Endothelial cell of hepatic sinusoid (primary cell): ENCODE results near the gene LPP.

Experiments
- in situ Hi-C: cut with HindIII; loops from 2 replicates; pipeline ENCODE4 v1.10.0; 2017; ENCODE audit warnings: low sequenced_read_pairs

The LPP gene

DNA sequence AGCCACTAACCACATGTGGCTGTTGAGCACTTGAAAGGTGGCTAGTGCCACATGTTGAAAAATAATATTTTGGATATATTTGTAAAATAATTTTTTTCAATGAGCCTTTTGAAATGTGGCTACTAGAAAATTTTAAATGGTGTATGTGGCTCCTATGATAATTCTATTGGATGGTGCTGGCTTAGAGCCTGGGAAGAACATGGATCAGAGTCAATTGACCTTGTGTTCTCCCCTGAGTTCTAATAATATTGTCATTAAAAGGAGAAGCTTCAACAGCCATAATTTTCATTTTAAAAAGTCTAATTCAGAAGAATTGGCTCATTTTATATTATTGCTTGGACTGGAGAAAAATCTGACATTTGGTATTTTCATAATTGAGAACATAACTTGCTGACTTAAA lies 167.3 kb downstream of the LPP start:
- in situ Hi-C loops = loop anchor here (10.0 kb wide), 1 partner anchor 576 kb away; the partner anchor contains the start of gene BCL6

- in situ Hi-C loops = loop anchor here (10.0 kb wide), 1 partner anchor 578 kb away; the partner anchor contains the start of gene BCL6
Measured at GRCh38 chr3:188322135-188322887, 168.4 kb downstream of the LPP start.

DNA sequence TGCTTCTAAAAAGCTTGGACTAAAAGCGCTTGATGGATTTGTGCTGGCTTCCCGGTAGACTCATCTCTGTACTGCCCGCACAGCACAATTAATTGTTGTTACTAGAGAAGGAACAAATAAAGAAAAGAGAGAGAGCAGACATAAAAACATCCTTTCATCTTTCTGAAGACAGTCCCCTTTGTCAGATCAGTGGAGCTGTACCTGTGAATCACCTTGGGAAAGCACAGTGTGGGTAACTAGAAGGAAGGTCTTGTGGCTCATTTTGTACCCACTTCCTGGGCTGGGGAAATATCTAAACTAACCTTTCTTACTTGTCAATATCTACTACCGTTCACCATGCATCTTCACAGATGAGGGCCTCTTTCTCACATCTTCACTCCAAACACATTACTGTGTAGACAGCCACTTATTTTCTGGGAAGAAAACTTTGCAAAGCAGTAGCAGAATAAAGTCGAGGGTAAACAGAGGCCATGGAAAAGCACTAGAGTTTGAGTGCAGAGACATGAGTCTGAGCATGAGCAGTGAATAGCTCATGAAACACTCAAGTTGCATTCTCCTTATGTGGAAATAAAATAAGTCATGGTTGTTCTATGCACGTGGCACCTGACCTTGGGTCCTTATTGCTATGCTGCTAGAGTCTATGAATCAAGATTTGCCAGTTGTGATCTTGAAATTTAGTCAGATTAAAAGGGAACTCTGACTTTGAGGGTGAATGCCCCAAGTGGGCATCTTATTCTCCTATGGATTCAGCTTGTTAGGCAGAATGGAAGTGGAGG lies 169.3 kb downstream of the LPP start:
- in situ Hi-C loops = loop anchor here (10.0 kb wide), 1 partner anchor 578 kb away; the partner anchor contains the start of gene BCL6

DNA sequence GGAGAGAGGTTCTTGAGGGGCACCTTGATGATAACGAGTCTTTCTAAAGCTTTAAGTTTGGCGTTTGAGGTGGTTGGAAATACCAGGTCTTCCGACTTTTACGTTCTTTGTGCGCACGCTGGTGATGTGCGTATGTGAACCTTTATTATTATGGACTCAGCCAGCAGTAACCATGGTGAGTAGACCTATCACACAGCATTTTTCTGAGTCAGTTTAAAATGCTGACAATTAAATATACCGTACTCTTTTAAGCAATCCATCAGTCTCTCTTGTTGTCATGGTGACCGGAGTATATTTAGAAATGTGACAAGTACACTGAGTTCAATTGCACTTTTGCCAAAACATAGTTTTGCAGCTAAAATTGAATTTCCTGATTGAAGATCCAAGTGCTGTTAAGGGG lies 172.2 kb downstream of the LPP start:
- in situ Hi-C loops = loop anchor here (10.0 kb wide), 1 partner anchor 581 kb away; the partner anchor contains the start of gene BCL6

GRCh38 chr3:188326968-188327367 lies 173.0 kb downstream of the LPP start:
- in situ Hi-C loops = loop anchor here (10.0 kb wide), 1 partner anchor 582 kb away; the partner anchor contains the start of gene BCL6

- in situ Hi-C loops = loop anchor here (10.0 kb wide), 1 partner anchor 583 kb away; the partner anchor contains the start of gene BCL6
Measured at GRCh38 chr3:188327433-188327832, 173.5 kb downstream of the LPP start.

DNA sequence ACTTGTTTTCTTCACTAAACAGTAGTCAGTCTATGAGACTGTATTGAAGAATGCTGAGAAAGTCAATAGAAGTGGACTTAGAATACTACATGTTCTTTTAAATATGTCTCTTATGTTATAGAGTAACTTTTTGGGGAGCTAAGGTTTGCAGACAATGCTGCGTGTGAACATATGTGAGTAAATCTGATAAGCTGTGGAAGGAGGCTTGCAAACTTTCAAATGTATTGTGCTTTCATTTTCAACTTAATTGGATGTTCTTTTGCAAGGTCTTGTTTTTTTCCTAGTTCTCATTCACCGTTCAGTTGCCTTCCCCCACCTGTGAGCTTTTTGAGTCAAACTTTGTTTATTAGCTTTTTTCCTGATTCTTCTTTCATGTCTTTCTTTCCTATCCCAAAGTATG lies 176.2 kb downstream of the LPP start:
- in situ Hi-C loops = no loop called here

- in situ Hi-C loops = no loop called here
Measured at GRCh38 chr3:188331166-188331565, 177.2 kb downstream of the LPP start.

GRCh38 chr3:188332085-188332484 lies 178.1 kb downstream of the LPP start:
- in situ Hi-C loops = no loop called here

- in situ Hi-C loops = no loop called here
Measured at GRCh38 chr3:188335656-188336055, 181.7 kb downstream of the LPP start.

GRCh38 chr3:188336178-188336577 lies 182.2 kb downstream of the LPP start:
- in situ Hi-C loops = no loop called here

- in situ Hi-C loops = no loop called here
Measured at GRCh38 chr3:188337232-188337631, 183.3 kb downstream of the LPP start.

GRCh38 chr3:188338086-188338485 lies 184.1 kb downstream of the LPP start:
- in situ Hi-C loops = no loop called here

DNA sequence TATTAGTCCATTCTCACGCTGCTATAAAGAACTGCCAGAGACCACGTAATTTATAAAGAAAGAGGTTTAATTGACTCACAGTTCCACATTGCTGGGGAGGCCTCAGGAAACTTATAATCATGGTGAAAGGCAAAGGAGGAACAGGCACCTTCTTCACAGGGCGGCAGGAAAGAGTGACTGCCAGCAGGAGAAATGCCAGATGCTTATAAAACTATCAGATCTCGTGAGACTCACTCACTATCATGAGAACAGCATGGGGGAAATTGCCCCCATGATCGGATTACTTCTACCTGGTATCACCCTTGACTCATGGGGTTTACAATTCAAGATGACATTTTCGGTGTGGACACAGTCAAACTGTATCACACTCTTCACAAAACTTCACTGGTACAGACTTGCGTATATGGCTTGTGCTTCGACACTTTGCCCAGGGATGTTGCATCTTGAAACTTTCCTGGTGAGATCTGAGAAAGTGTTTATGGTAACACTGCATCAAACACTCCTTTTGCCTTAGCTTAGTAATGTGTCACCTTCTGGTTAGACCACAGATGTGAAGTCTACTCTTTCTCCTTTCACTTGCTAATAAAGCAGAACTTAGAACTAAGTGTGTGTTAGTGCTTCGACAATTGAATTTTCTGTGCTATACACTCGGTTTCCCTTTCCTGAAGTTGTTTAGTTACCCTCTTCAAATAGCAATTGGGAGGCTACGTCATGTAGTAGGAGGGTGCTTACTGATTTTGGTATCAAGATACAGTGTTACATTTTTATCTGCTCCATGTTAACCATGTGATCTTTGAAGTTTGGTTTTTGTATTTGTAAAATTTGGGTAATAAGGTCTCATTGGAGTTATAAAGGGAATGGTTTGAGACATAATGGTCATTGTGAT lies 185.7 kb downstream of the LPP start:
- in situ Hi-C loops = no loop called here

DNA sequence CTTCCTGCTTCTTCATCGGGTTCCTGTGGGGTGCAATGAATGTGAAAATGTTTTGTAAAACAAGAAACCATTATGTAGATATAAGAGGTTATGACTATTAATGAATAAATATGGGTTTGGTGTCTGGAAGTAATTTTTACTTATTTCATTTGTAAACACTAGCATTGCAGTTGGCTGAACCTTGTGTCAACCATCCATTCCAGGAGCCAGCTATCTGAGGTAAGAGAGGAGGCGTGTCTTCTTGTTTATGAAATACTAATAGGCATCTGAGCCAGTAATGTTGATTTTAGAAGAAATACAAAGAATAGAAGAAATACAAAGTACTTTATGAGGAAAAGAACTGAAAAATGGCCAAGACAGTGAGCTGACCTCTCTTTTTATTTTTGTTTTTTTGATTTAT lies 187.5 kb downstream of the LPP start:
- in situ Hi-C loops = no loop called here

- in situ Hi-C loops = no loop called here
Measured at GRCh38 chr3:188342991-188343732, 189.2 kb downstream of the LPP start.

GRCh38 chr3:188343894-188344293 lies 189.9 kb downstream of the LPP start:
- in situ Hi-C loops = no loop called here

DNA sequence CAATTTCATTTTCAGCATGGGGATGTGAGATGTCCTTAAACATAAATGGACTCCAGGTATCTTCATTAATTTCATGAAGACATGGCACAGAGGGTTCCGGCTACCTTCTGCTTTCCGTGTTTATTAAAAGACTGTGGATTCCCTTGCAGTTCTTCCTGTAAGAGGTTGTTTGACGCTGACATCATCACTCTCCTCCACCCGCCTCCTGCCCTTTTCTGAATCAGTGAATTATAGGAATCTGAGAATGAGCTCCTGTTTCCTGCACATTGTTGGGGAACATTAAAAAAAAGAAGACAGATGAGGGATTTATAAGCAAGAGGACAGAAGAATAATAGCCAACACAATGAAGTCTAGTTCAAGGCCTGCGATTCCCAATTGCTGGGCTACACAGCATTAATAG lies 191.3 kb downstream of the LPP start:
- in situ Hi-C loops = no loop called here

GRCh38 chr3:188348435-188349244 lies 194.7 kb downstream of the LPP start:
- in situ Hi-C loops = no loop called here
